ENCODE data around the gene FUT8. TPM values are rescaled to one million over a fixed set of nuclear protein-coding genes. Genes with fewer than 3 reads are reported as not detected.

FUT8 gene
- total and polyA plus RNA-seq, 9 donors, result 18.1 to 51.1 (median 27.4) TPM

- no peak overlapping the region for H3K27ac ChIP-seq
- H3K4me1 ChIP-seq (ENCODE audit: insufficient read depth), result peaks cover 3% of the 10 kb centered on the region
- TF ChIP-seq POLR2A (IDR thresholded peaks at IDR 0.05) (no peak), EP300 (IDR thresholded peaks at IDR 0.05) (no peak), CTCF (IDR thresholded peaks at IDR 0.05) (no peak)
These were observed 9.3 kb upstream of the FUT8 start for GRCh38 chr14:65403231-65403630.

GRCh38 chr14:65408113-65408512 is 4.4 kb upstream of the FUT8 start:
- TF ChIP-seq POLR2A (IDR thresholded peaks at IDR 0.05) (no peak), CTCF (IDR thresholded peaks at IDR 0.05) (no peak), EP300 (IDR thresholded peaks at IDR 0.05) (no peak)
- 94 to 97% (median 96%) methylated on average over 3 of the region's 3 CpGs for WGBS, 3 donors

More at GRCh38 chr14:65403231-65403630, 9.3 kb upstream of the FUT8 start:
- no peaks in the 10 kb centered on the region for H3K27me3 ChIP-seq
- DNase-seq, result no peak
- no peaks in the 10 kb centered on the region for H3K9me3 ChIP-seq
- no peak overlapping the region for H3K4me3 ChIP-seq
- no peaks in the 10 kb centered on the region for H3K36me3 ChIP-seq
- intact Hi-C loops (cut with DNase I), result no loop called here

GRCh38 chr14:65410640-65411039 is 1.9 kb upstream of the FUT8 start:
- Histone ChIP-seq H3K27ac (no peak overlapping the region), H3K9me3 (no peaks in the 10 kb centered on the region), H3K4me1 (ENCODE audit: insufficient read depth) (peaks cover 1% of the 10 kb centered on the region), H3K4me3 (no peak overlapping the region), H3K27me3 (no peaks in the 10 kb centered on the region), H3K36me3 (no peaks in the 10 kb centered on the region)
- 88 to 96% (median 89%) methylated on average over 2 of the region's 2 CpGs for WGBS, 3 donors
- intact Hi-C loops (cut with DNase I), result loop anchor here (5.0 to 10.0 kb wide), 4 partner anchors 238 to 414 kb away; no protein-coding TSS in a partner anchor
- no peak for DNase-seq
- TF ChIP-seq CTCF (IDR thresholded peaks at IDR 0.05), result no peak
- no peak for TF ChIP-seq EP300 (IDR thresholded peaks at IDR 0.05)
- no peak for TF ChIP-seq POLR2A (IDR thresholded peaks at IDR 0.05)

More at GRCh38 chr14:65408113-65408512, 4.4 kb upstream of the FUT8 start:
- no peaks in the 10 kb centered on the region for H3K27me3 ChIP-seq
- DNase-seq, result no peak
- no peak overlapping the region for H3K4me3 ChIP-seq
- no peaks in the 10 kb centered on the region for H3K9me3 ChIP-seq
- intact Hi-C loops (cut with DNase I), result no loop called here
- H3K27ac ChIP-seq, result no peak overlapping the region
- peaks cover 4% of the 10 kb centered on the region for H3K4me1 ChIP-seq (ENCODE audit: insufficient read depth)
- no peaks in the 10 kb centered on the region for H3K36me3 ChIP-seq

- DNase-seq, result peak; percentile 90 to 94 (median 91)
- Histone ChIP-seq H3K36me3 (no peaks in the 10 kb centered on the region), H3K27me3 (no peaks in the 10 kb centered on the region), H3K9me3 (no peaks in the 10 kb centered on the region), H3K4me3 (peak overlapping the region; percentile 61), H3K4me1 (ENCODE audit: insufficient read depth) (peaks cover 1% of the 10 kb centered on the region), H3K27ac (peak overlapping the region; percentile 79 to 85)
- TF ChIP-seq EP300 (IDR thresholded peaks at IDR 0.05) (no peak), CTCF (IDR thresholded peaks at IDR 0.05) (no peak), POLR2A (IDR thresholded peaks at IDR 0.05) (peak; percentile 34)
- 0% methylated on average over 30 to 31 of the region's 31 CpGs for WGBS, 3 donors
- intact Hi-C loops (cut with DNase I), result loop anchor here (5.0 to 10.0 kb wide), 4 partner anchors 239 to 413 kb away; no protein-coding TSS in a partner anchor
These were observed 886 bp upstream of the FUT8 start for GRCh38 chr14:65411656-65412031.
